ENCODE results near the gene SCN5A. TPM values are rescaled to one million over a fixed set of nuclear protein-coding genes. Genes with fewer than 3 reads are reported as not detected.

Gene SCN5A
- total RNA-seq, 1 experiment from 2014 or later = 0.54 TPM

DNA sequence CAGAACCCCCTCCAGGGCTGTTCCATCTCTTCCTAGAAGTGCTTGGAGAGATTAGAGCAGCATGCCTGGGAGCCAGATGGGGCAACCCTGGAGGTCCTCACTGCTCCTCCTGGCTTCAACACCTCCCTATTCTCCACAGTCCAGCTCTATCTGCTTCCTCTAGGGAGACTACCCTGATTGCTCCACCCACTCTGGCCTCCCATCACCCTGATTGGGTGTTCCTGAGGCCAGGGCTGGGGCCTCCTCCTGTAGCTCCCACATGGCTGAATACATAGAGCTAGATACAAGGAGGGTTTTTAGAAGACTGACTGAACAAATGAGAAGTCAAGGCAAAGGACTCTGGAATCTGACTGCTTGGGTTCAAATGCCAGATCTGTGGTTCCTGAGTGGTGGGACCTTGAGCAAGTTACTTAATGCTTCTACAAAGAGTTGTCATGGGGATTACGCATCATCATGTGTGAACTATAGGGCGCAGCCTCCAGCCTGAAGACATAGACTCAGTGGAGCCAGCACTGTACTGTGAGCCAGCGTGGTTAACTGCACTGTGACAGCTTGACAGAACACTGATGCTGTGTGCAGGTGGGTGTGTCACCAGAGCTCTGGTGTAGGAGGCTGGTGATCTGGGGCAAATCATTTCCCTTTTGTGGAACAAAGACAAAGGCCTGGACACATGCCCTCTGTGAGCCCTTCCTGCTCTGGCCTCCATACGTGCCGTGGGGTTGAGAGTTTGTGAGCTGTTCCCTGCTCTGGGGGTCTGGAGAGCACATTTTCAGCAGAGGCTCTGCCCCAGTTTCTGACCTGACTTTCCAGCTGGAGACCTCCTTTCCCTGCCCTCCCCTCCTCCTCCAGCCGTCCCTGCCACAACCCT, 74.8 kb downstream of the SCN5A start:
- no peak for DNase-seq (ENCODE audit: low spot score)
- POLR2A ChIA-PET (ENCODE audit: low non-redundant PET) = no interaction called here
- CTCF ChIA-PET = no interaction called here

DNA sequence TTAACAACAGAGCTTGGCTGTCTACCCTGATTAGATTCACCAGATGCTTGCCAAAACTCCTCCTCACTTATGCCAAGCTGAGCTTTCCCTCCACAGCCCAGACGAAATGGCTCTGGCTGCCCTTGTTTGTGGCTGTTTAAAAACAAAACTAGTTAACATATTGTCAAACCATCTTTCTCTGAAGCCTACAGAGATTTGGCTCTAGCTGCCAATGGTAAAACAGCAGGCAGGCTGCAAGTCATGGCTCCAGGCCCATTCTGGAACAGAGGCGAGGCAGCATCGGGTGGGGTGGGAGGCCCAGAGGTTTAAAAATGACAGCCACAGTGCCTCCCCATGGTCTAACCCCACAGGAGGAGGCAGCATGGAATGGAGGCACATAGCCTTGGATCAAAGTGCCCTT, 75.9 kb downstream of the SCN5A start:
- ChIA-PET CTCF (no interaction called here), POLR2A (ENCODE audit: low non-redundant PET) (no interaction called here)
- intact Hi-C loops (cut with micrococcal nuclease; ENCODE audit: unreplicated experiment) = no loop called here
- no TSS peak for BruUV-seq (replicated peaks)
- no peak for DNase-seq (ENCODE audit: low spot score)
- H3K4me3 ChIP-seq (ENCODE audit: low read depth, low read length, poor library complexity, severe bottlenecking) = no peak overlapping the region
- no peak overlapping the region for H3K27ac ChIP-seq (ENCODE audit: low read depth, low read length, poor library complexity, severe bottlenecking)
- no peaks in the 10 kb centered on the region for H3K36me3 ChIP-seq (ENCODE audit: insufficient read depth, low read length, poor library complexity, severe bottlenecking)
- no peak for TF ChIP-seq EZH2 (IDR thresholded peaks at IDR 0.05; ENCODE audit: borderline replicate concordance, low read depth, low read length, poor library complexity, severe bottlenecking)
- TF ChIP-seq, protein P1, sequence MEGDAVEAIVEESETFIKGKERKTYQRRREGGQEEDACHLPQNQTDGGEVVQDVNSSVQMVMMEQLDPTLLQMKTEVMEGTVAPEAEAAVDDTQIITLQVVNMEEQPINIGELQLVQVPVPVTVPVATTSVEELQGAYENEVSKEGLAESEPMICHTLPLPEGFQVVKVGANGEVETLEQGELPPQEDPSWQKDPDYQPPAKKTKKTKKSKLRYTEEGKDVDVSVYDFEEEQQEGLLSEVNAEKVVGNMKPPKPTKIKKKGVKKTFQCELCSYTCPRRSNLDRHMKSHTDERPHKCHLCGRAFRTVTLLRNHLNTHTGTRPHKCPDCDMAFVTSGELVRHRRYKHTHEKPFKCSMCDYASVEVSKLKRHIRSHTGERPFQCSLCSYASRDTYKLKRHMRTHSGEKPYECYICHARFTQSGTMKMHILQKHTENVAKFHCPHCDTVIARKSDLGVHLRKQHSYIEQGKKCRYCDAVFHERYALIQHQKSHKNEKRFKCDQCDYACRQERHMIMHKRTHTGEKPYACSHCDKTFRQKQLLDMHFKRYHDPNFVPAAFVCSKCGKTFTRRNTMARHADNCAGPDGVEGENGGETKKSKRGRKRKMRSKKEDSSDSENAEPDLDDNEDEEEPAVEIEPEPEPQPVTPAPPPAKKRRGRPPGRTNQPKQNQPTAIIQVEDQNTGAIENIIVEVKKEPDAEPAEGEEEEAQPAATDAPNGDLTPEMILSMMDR (conservative IDR thresholded peaks at IDR 0.05; ENCODE audit: low read depth, low read length) = no peak
- no peaks in the 10 kb centered on the region for H3K9me3 ChIP-seq (ENCODE audit: low read depth, low read length, poor library complexity, severe bottlenecking)
- no peaks in the 10 kb centered on the region for H3K4me1 ChIP-seq (ENCODE audit: insufficient read depth, low read length, poor library complexity, severe bottlenecking)
- no peaks in the 10 kb centered on the region for H3K27me3 ChIP-seq (replicated peaks; ENCODE audit: insufficient read depth, low read depth, low read length, poor library complexity)

More for the DNA sequence above, 74.8 kb downstream of the SCN5A start:
- Histone ChIP-seq H3K4me1 (ENCODE audit: insufficient read depth, low read length, poor library complexity, severe bottlenecking) (no peaks in the 10 kb centered on the region), H3K36me3 (ENCODE audit: insufficient read depth, low read length, poor library complexity, severe bottlenecking) (no peaks in the 10 kb centered on the region), H3K27ac (ENCODE audit: low read depth, low read length, poor library complexity, severe bottlenecking) (no peak overlapping the region), H3K9me3 (ENCODE audit: low read depth, low read length, poor library complexity, severe bottlenecking) (no peaks in the 10 kb centered on the region), H3K4me3 (ENCODE audit: low read depth, low read length, poor library complexity, severe bottlenecking) (no peak overlapping the region), H3K27me3 (replicated peaks; ENCODE audit: insufficient read depth, low read depth, low read length, poor library complexity) (no peaks in the 10 kb centered on the region)
- no TSS peak for BruUV-seq (replicated peaks)
- TF ChIP-seq, protein P1 (conservative IDR thresholded peaks at IDR 0.05; ENCODE audit: low read depth, low read length) = no peak
- TF ChIP-seq EZH2 (IDR thresholded peaks at IDR 0.05; ENCODE audit: borderline replicate concordance, low read depth, low read length, poor library complexity, severe bottlenecking) = no peak
- intact Hi-C loops (cut with micrococcal nuclease; ENCODE audit: unreplicated experiment) = no loop called here

DNA sequence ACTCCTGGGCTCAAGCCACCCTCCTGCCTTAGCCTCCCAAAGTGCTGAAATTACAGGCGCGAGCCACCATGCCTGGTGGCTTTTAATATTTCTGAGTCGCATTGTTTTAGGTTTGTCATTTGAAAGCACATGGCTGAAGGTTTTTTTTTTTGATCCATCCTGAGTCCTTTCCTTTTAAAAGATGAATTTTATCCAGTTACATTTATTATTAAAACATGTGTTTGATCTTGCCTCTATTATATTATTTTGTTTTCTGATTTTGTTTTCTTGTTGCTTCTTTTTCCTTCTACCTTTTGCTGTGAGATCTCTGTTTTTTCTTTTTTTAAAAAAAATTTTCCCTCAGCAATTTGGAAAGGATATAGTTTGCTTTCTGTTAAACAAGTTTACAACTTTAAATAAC, 76.4 kb downstream of the SCN5A start:
- DNase-seq (ENCODE audit: low spot score) = no peak
- intact Hi-C loops (cut with micrococcal nuclease; ENCODE audit: unreplicated experiment) = no loop called here
- no peak for TF ChIP-seq EZH2 (IDR thresholded peaks at IDR 0.05; ENCODE audit: borderline replicate concordance, low read depth, low read length, poor library complexity, severe bottlenecking)
- TF ChIP-seq, protein P1 (conservative IDR thresholded peaks at IDR 0.05; ENCODE audit: low read depth, low read length) = no peak
- Histone ChIP-seq H3K36me3 (ENCODE audit: insufficient read depth, low read length, poor library complexity, severe bottlenecking) (no peaks in the 10 kb centered on the region), H3K4me1 (ENCODE audit: insufficient read depth, low read length, poor library complexity, severe bottlenecking) (no peaks in the 10 kb centered on the region), H3K9me3 (ENCODE audit: low read depth, low read length, poor library complexity, severe bottlenecking) (no peaks in the 10 kb centered on the region), H3K27me3 (replicated peaks; ENCODE audit: insufficient read depth, low read depth, low read length, poor library complexity) (no peaks in the 10 kb centered on the region), H3K27ac (ENCODE audit: low read depth, low read length, poor library complexity, severe bottlenecking) (no peak overlapping the region), H3K4me3 (ENCODE audit: low read depth, low read length, poor library complexity, severe bottlenecking) (no peak overlapping the region)
- ChIA-PET CTCF (no interaction called here), POLR2A (ENCODE audit: low non-redundant PET) (no interaction called here)
- no TSS peak for BruUV-seq (replicated peaks)

Data from A673 (cell line).